A673 (cell line): ENCODE data around the gene ISG15. TPM values are rescaled to one million over a fixed set of nuclear protein-coding genes. Genes with fewer than 3 reads are reported as not detected.
A peak's percentile ranks its signal among the peaks of the same experiment; 100 is the strongest.
"Not testable (repeated sequence)": the region's sequence is repeated elsewhere in the genome, so short reads cannot be mapped to it uniquely, and the experiment has no call there.

ENCODE experiments used
- BruUV-seq: library from RNA; stranded (reverse); fragments of 400-500 nt; replicated peaks from 2 replicates; lab custom pipeline; 2021; lab: Mats Ljungman, UMichigan
- CTCF ChIA-PET: fragments of 300-600 bp; sonication (Branson Sonifier 250); formaldehyde crosslinking; loops from one replicate; lab custom pipeline; 2022; ENCODE audit warnings: antibody characterized with exemption; lab: Charles Lee
- POLR2A ChIA-PET: fragments of 300-600 bp; sonication (Branson Sonifier 250); formaldehyde crosslinking; loops from one replicate; lab custom pipeline; 2022; ENCODE audit warnings: antibody characterized with exemption; ENCODE audit not compliant: low non-redundant PET; lab: Charles Lee
- DNase-seq: peaks from one replicate; pipeline ENCODE4 v3.0.0-alpha.2; 2015; ENCODE audit warnings: low spot score
- H3K27ac ChIP-seq: fragments of 200-600 bp; sonication (generic); 2 replicates; pipeline ENCODE4 v1.5.1; 2016; ENCODE audit warnings: mixed run types, low read depth, mild to moderate bottlenecking, mixed read lengths, antibody characterized with exemption, low read length; ENCODE audit not compliant: poor library complexity, severe bottlenecking
- H3K27me3 ChIP-seq: fragments of 200-600 bp; sonication (generic); replicated peaks from 2 replicates; pipeline ENCODE4 v1.6.1; 2017; ENCODE audit warnings: mixed run types, low read depth, mild to moderate bottlenecking, mixed read lengths, antibody characterized with exemption, low read length; ENCODE audit not compliant: insufficient read depth, poor library complexity
- H3K36me3 ChIP-seq: fragments of 200-600 bp; sonication (generic); 2 replicates; pipeline ENCODE4 v1.6.1; 2016; ENCODE audit warnings: mixed run types, mild to moderate bottlenecking, mixed read lengths, antibody characterized with exemption, low read length; ENCODE audit not compliant: insufficient read depth, poor library complexity, severe bottlenecking
- H3K4me1 ChIP-seq: fragments of 200-600 bp; sonication (generic); 2 replicates; pipeline ENCODE4 v1.6.1; 2017; ENCODE audit warnings: mixed run types, mild to moderate bottlenecking, mixed read lengths, antibody characterized with exemption, low read length; ENCODE audit not compliant: insufficient read depth, poor library complexity, severe bottlenecking
- H3K4me3 ChIP-seq: fragments of 200-600 bp; sonication (generic); 2 replicates; pipeline ENCODE4 v1.5.1; 2016; ENCODE audit warnings: low read depth, mixed run types, mild to moderate bottlenecking, mixed read lengths, low read length; ENCODE audit not compliant: poor library complexity, severe bottlenecking
- H3K9me3 ChIP-seq: fragments of 200-600 bp; sonication (generic); 2 replicates; pipeline ENCODE4 v1.6.1; 2016; ENCODE audit warnings: mixed run types, low read depth, mild to moderate bottlenecking, mixed read lengths, antibody characterized with exemption, low read length; ENCODE audit not compliant: poor library complexity, severe bottlenecking
- EZH2 ChIP-seq: fragments of 200-600 bp; sonication (generic); IDR thresholded peaks from 2 replicates; pipeline ENCODE4 v1.6.1; 2017; ENCODE audit warnings: borderline replicate concordance, low read depth, mild to moderate bottlenecking, mixed read lengths, antibody characterized with exemption, low read length; ENCODE audit not compliant: poor library complexity, severe bottlenecking
- intact Hi-C: fragments of 100-400 bp; cut with micrococcal nuclease; formaldehyde crosslinking; loops from one replicate; pipeline ENCODE4 v1.10.0; 2022; ENCODE audit not compliant: unreplicated experiment
- total RNA-seq: library from RNA; stranded (reverse); gene quantifications from 2 replicates; pipeline ENCODE4 v1.2.3, GENCODE V29; 2021
- TF ChIP-seq, protein P1 (sequence below): fragments of 300-800, 200-600 bp; sonication (generic); conservative IDR thresholded peaks from 2 replicates; pipeline ENCODE4 v1.5.1; 2017; ENCODE audit warnings: low read depth, mild to moderate bottlenecking, antibody characterized with exemption, low read length, moderate library complexity, mixed read lengths

Gene ISG15
- total RNA-seq, 1 experiment from 2014 or later: 45.3 TPM

DNA sequence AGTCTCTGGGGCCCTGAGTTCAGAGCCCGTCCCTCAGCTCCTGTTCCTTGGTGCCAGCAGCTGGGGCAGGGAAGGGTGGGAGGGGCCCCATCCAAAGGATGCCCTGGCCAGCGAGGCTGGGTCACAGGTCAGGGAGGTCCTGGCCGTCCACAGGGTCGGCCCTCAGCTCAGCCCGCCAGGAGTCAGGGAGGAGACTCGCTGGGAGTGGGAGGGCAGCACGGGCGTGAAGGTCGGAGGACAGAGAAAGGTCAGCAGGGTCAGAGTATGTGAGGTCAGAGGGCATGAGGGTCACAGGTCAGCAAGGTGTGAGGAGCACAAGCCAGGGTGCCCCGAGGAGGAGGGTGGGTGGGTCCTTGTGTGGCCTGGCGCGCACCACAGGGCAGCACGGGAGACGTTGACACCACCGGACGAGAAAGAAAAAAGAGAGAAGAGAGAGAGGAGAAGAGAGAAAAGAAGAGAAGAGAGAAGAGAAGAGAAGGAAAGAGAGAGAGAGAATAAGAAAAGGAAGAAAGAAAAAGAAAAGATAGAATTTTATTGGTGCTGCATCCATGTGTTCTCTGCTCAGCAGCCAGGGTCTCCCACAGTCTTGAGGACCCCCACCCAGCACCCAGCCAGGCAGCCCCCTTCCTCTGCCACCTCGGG lies 38.5 kb upstream of the ISG15 start:
- no TSS peak for BruUV-seq
- ChIA-PET POLR2A (no interaction called here), CTCF (no interaction called here)
- peaks cover 8% of the 10 kb centered on the region for H3K4me1 ChIP-seq
- no peak overlapping the region for H3K4me3 ChIP-seq
- intact Hi-C loops: loop anchor here (5.0 kb wide), 1 partner anchor 108 kb away; no protein-coding TSS in a partner anchor
- no peaks in the 10 kb centered on the region for H3K9me3 ChIP-seq
- TF ChIP-seq, protein P1, sequence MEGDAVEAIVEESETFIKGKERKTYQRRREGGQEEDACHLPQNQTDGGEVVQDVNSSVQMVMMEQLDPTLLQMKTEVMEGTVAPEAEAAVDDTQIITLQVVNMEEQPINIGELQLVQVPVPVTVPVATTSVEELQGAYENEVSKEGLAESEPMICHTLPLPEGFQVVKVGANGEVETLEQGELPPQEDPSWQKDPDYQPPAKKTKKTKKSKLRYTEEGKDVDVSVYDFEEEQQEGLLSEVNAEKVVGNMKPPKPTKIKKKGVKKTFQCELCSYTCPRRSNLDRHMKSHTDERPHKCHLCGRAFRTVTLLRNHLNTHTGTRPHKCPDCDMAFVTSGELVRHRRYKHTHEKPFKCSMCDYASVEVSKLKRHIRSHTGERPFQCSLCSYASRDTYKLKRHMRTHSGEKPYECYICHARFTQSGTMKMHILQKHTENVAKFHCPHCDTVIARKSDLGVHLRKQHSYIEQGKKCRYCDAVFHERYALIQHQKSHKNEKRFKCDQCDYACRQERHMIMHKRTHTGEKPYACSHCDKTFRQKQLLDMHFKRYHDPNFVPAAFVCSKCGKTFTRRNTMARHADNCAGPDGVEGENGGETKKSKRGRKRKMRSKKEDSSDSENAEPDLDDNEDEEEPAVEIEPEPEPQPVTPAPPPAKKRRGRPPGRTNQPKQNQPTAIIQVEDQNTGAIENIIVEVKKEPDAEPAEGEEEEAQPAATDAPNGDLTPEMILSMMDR: no peak
- TF ChIP-seq EZH2: no peak
- H3K36me3 ChIP-seq: no peaks in the 10 kb centered on the region
- no peak for DNase-seq
- H3K27ac ChIP-seq: no peak overlapping the region
- H3K27me3 ChIP-seq: peaks cover 25% of the 10 kb centered on the region

DNA sequence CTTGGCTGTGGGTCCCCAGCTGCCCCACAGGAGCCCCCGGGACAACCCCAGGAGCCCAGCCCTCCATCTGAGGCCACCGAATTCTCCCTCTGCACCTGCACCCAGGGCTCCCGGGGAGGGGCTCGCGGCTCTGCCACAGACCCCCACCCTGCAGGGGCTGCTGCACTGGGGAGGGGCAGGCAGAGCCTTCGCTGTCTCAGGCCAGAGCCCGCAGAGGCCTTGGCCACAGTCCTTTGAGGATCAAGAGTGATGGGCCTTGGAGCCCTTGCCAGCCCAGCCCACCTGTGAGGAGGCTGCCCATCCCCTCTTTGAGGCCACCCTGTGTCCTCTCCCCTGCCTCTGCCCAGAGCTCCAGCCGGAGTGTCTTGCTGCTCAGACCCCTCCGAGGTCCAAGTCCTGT lies 37.9 kb upstream of the ISG15 start:
- no peak for TF ChIP-seq EZH2
- TF ChIP-seq, protein P1: no peak
- H3K27me3 ChIP-seq: peaks cover 20% of the 10 kb centered on the region
- H3K27ac ChIP-seq: no peak overlapping the region
- no peaks in the 10 kb centered on the region for H3K9me3 ChIP-seq
- intact Hi-C loops: loop anchor here (5.0 kb wide), 1 partner anchor 108 kb away; no protein-coding TSS in a partner anchor
- POLR2A ChIA-PET: no interaction called here
- no TSS peak for BruUV-seq
- H3K4me1 ChIP-seq: peaks cover 8% of the 10 kb centered on the region
- CTCF ChIA-PET: no interaction called here
- DNase-seq: no peak
- no peaks in the 10 kb centered on the region for H3K36me3 ChIP-seq
- peak overlapping the region; percentile 48 for H3K4me3 ChIP-seq

DNA sequence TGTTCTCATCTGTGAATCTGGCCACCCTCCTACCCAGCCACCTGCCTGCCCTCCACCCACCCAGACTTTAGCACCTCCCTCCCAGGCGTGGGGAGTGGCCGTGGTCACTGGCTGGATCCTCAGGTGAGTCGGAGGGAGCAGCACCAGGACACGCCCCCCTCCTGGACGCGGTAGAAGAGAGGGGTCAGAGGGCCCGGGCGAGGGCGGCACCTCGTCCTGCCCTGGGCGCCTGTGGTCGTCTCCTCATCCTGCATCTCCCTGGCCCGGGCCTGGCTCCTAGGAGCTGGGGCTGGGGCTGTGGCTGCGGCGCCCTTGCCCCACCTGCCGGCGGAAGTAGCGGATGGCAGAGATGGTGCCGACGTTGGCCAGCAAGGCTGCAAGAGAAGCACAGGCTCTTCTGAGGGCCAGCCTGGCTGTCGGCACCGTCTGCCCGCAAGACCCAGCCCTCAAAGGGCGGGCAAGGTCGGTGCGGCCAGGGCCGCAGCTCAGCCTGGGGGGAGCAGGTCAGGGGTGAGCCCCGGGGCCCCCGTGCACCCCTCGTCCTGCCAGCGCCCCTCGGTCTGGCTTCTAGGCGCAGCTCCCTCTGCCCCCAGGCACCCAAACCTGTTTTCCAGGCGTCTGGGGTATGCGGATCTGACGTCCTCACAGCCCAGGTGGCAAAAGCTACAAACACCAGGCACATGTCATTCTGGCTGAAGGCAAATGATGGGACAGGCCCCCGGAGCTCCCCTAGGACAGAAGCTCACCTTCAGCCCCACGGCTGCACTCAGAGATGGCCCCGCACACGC lies 37.2 kb upstream of the ISG15 start:
- no TSS peak for BruUV-seq
- POLR2A ChIA-PET: no interaction called here
- Histone ChIP-seq H3K4me3 (peak overlapping the region; percentile 48), H3K4me1 (peaks cover 8% of the 10 kb centered on the region), H3K27ac (peak overlapping the region; percentile 62), H3K27me3 (peaks cover 13% of the 10 kb centered on the region), H3K9me3 (no peaks in the 10 kb centered on the region), H3K36me3 (no peaks in the 10 kb centered on the region)
- DNase-seq: peak; percentile 90
- TF ChIP-seq EZH2: no peak
- TF ChIP-seq, protein P1: peak; percentile 77
- CTCF ChIA-PET: interaction anchor here (0.5 to 1.0 kb wide), 2 partner anchors 71 to 266 kb away, joined by 4 read pairs; no protein-coding TSS in a partner anchor
- intact Hi-C loops: loop anchor here (5.0 kb wide), 1 partner anchor 109 kb away; no protein-coding TSS in a partner anchor

DNA sequence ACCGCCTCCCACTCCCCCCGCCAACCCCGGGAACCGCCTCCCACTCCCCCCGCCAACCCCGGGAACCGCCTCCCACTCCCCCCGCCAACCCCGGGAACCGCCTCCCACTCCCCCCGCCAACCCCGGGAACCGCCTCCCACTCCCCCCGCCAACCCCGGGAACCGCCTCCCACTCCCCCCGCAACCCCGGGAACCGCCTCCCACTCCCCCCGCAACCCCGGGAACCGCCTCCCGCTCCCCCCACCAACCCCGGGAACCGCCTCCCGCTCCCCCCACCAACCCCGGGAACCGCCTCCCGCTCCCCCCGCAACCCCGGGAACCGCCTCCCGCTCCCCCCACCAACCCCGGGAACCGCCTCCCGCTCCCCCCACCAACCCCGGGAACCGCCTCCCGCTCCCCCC lies 36.5 kb upstream of the ISG15 start:
- POLR2A ChIA-PET, H3K36me3 ChIP-seq, H3K27me3 ChIP-seq, DNase-seq, H3K27ac ChIP-seq, H3K4me1 ChIP-seq, BruUV-seq, H3K9me3 ChIP-seq, H3K4me3 ChIP-seq: not testable (repeated sequence)
- intact Hi-C loops: loop anchor here (5.0 kb wide), 1 partner anchor 109 kb away; no protein-coding TSS in a partner anchor
- CTCF ChIA-PET: interaction anchor here (0.5 to 1.0 kb wide), 2 partner anchors 72 to 265 kb away, joined by 4 read pairs; no protein-coding TSS in a partner anchor
